H9 (cell line): ENCODE measurements around the gene FAM185A. TPM values are rescaled to one million over a fixed set of nuclear protein-coding genes. Genes with fewer than 3 reads are reported as not detected.

Experiments
- DNase-seq: peaks from one replicate; pipeline ENCODE4 v3.0.0-alpha.2; 2017
- H2AFZ ChIP-seq: one replicate; pipeline ENCODE4 v1.6.1; 2013; ENCODE audit warnings: mild to moderate bottlenecking, low read length, control low read depth, moderate library complexity
- H2AK5ac ChIP-seq: 2 replicates; pipeline ENCODE4 v1.6.1; 2013; ENCODE audit warnings: low read length, control low read depth, mixed read lengths; ENCODE audit not compliant: insufficient read length
- H2BK120ac ChIP-seq: one replicate; pipeline ENCODE4 v1.6.1; 2013; ENCODE audit warnings: low read depth, mild to moderate bottlenecking, low read length, control low read depth, inconsistent platforms; ENCODE audit not compliant: poor library complexity, severe bottlenecking
- H2BK12ac ChIP-seq: 2 replicates; pipeline ENCODE4 v1.6.1; 2013; ENCODE audit warnings: low read length, control low read depth, mixed read lengths, low read depth; ENCODE audit not compliant: insufficient read length
- H2BK15ac ChIP-seq: 2 replicates; pipeline ENCODE4 v1.6.1; 2013; ENCODE audit warnings: low read depth, low read length, control low read depth
- H2BK20ac ChIP-seq: one replicate; pipeline ENCODE4 v1.6.1; 2013; ENCODE audit warnings: low read depth, mild to moderate bottlenecking, low read length, control low read depth, inconsistent platforms; ENCODE audit not compliant: poor library complexity, severe bottlenecking
- H2BK5ac ChIP-seq: 2 replicates; pipeline ENCODE4 v1.6.1; 2013; ENCODE audit warnings: low read length, control low read depth, mixed read lengths; ENCODE audit not compliant: insufficient read length
- H3K14ac ChIP-seq: 2 replicates; pipeline ENCODE4 v1.6.1; 2013; ENCODE audit warnings: low read length, control low read depth; ENCODE audit not compliant: insufficient read depth
- H3K18ac ChIP-seq: 2 replicates; pipeline ENCODE4 v1.6.1; 2013; ENCODE audit warnings: low read depth, mild to moderate bottlenecking, mixed read lengths, low read length, control low read depth; ENCODE audit not compliant: insufficient read length
- H3K23ac ChIP-seq: 2 replicates; pipeline ENCODE4 v1.6.1; 2013; ENCODE audit warnings: low read length, control low read depth, mixed read lengths, low read depth; ENCODE audit not compliant: insufficient read length
- H3K23me2 ChIP-seq: 2 replicates; pipeline ENCODE4 v1.6.1; 2013; ENCODE audit warnings: low read depth, mild to moderate bottlenecking, mixed read lengths, low read length, control low read depth; ENCODE audit not compliant: insufficient read length, poor library complexity, severe bottlenecking
- H3K27ac ChIP-seq: 2 replicates; pipeline ENCODE4 v1.5.1; 2013; ENCODE audit warnings: low read length, control low read depth, mixed read lengths, low read depth; ENCODE audit not compliant: insufficient read length
- H3K27me3 ChIP-seq: 2 replicates; pipeline ENCODE4 v1.6.1; 2013; ENCODE audit warnings: low read length, control low read depth, inconsistent platforms; ENCODE audit not compliant: insufficient read depth
- H3K4ac ChIP-seq: 2 replicates; pipeline ENCODE4 v1.6.1; 2013; ENCODE audit warnings: low read depth, mild to moderate bottlenecking, control low read depth, inconsistent platforms, low read length, moderate library complexity
- H3K4me1 ChIP-seq: 2 replicates; pipeline ENCODE4 v1.6.1; 2013; ENCODE audit warnings: low read length, control low read depth, inconsistent platforms; ENCODE audit not compliant: insufficient read depth
- H3K4me2 ChIP-seq: 2 replicates; pipeline ENCODE4 v1.6.1; 2013; ENCODE audit warnings: low read length, control low read depth, mixed read lengths; ENCODE audit not compliant: insufficient read length, insufficient read depth
- H3K56ac ChIP-seq: 2 replicates; pipeline ENCODE4 v1.6.1; 2013; ENCODE audit warnings: low read depth, mild to moderate bottlenecking, mixed read lengths, low read length, control low read depth; ENCODE audit not compliant: insufficient read length
- H3K79me1 ChIP-seq: 2 replicates; pipeline ENCODE4 v1.6.1; 2013; ENCODE audit warnings: low read depth, mild to moderate bottlenecking, moderate library complexity, low read length, control low read depth, inconsistent platforms; ENCODE audit not compliant: insufficient read depth, poor library complexity, severe bottlenecking
- H3K79me2 ChIP-seq: 2 replicates; pipeline ENCODE4 v1.6.1; 2013; ENCODE audit warnings: low read length, control low read depth, inconsistent platforms; ENCODE audit not compliant: insufficient read depth
- H3K9ac ChIP-seq: 2 replicates; pipeline ENCODE4 v1.6.1; 2013; ENCODE audit warnings: low read length, control low read depth, mixed read lengths; ENCODE audit not compliant: insufficient read length; ENCODE audit errors: extremely low read depth
- H3K9me3 ChIP-seq: one replicate; pipeline ENCODE4 v1.6.1; 2013; ENCODE audit warnings: low read depth, low read length, inconsistent platforms; ENCODE audit not compliant: control insufficient read depth
- H3T11ph ChIP-seq: one replicate; pipeline ENCODE4 v1.6.1; 2013; ENCODE audit warnings: mild to moderate bottlenecking, low read length, control low read depth, inconsistent platforms
- H4K20me1 ChIP-seq: one replicate; pipeline ENCODE4 v1.6.1; 2013; ENCODE audit not compliant: control insufficient read depth, insufficient read length, insufficient read depth
- H4K5ac ChIP-seq: 2 replicates; pipeline ENCODE4 v1.6.1; 2013; ENCODE audit warnings: low read depth, mild to moderate bottlenecking, mixed read lengths, low read length, control low read depth; ENCODE audit not compliant: insufficient read length
- H4K8ac ChIP-seq: replicated peaks from 2 replicates; pipeline ENCODE4 v1.6.1; 2013; ENCODE audit warnings: low read length, control low read depth, mixed read lengths, low read depth; ENCODE audit not compliant: insufficient read length
- H4K91ac ChIP-seq: 2 replicates; pipeline ENCODE4 v1.6.1; 2013; ENCODE audit warnings: low read depth, mild to moderate bottlenecking, moderate library complexity, mixed read lengths, low read length, control low read depth; ENCODE audit not compliant: insufficient read length
- H3K27ac Mint-ChIP-seq, 3 experiments: 2 replicates in 2 of 3; 3 replicates in 1 of 3; pipeline ENCODE4 v1.8.0; 2020 to 2021; ENCODE audit warnings: mixed read lengths in 3 of 3, mild to moderate bottlenecking in 1 of 3, moderate library complexity in 1 of 3
- H3K27me3 Mint-ChIP-seq: 2 replicates; pipeline ENCODE4 v1.8.0; 2021; ENCODE audit warnings: low read depth, mild to moderate bottlenecking, moderate library complexity, mixed read lengths
- H3K36me3 Mint-ChIP-seq, 3 experiments: 2 replicates in 2 of 3; 3 replicates in 1 of 3; pipeline ENCODE4 v1.8.0; 2020 to 2021; ENCODE audit warnings: low read depth in 3 of 3, mixed read lengths in 3 of 3; ENCODE audit not compliant: insufficient read depth in 1 of 3
- H3K4me1 Mint-ChIP-seq, 2 experiments: 2 replicates each; pipeline ENCODE4 v1.8.0; 2020; ENCODE audit warnings: mixed read lengths in 2 of 2
- H3K4me3 Mint-ChIP-seq, 2 experiments: 2 replicates in 1 of 2; 3 replicates in 1 of 2; pipeline ENCODE4 v1.8.0; 2020 to 2021; ENCODE audit warnings: mild to moderate bottlenecking in 2 of 2, mixed read lengths in 2 of 2, moderate library complexity in 1 of 2
- H3K9me3 Mint-ChIP-seq, 2 experiments: 2 replicates in 1 of 2; 3 replicates in 1 of 2; pipeline ENCODE4 v1.8.0; 2020; ENCODE audit warnings: mild to moderate bottlenecking in 2 of 2, mixed read lengths in 2 of 2, moderate library complexity in 1 of 2
- CTCF ChIP-seq: fragments of 200-600 bp; sonication (generic); conservative IDR thresholded peaks from 3 replicates; pipeline ENCODE4 v1.8.0; 2021; ENCODE audit warnings: antibody characterized with exemption, mild to moderate bottlenecking
- WGBS: extraction: QIAGEN DNeasy Blood & Tissue Kit; methylation state at CpG from one replicate; pipeline ENCODE4 v1.1.7; 2013; ENCODE audit warnings: missing lambda C conversion rate, low lambda C conversion rate, mixed read lengths; ENCODE audit not compliant: insufficient read length; ENCODE audit errors: extremely low coverage; 5-methylcytosine and 5-hydroxymethylcytosine counted together
- total RNA-seq: library from RNA; stranded (reverse); gene quantifications from 2 replicates; pipeline ENCODE4 v1.2.1, GENCODE V29; 2021

Gene FAM185A
- total RNA-seq, 1 experiment from 2014 or later, result 7.0 TPM

GRCh38 chr7:102832674-102833073 is 83.9 kb downstream of the FAM185A start:
- H3K79me1 ChIP-seq, result no peaks in the 10 kb centered on the region
- H3K4me1 Mint-ChIP-seq, result peaks cover 16 to 18% of the 10 kb centered on the region in 2 experiments
- no CpG with 5 or more reads among the region's 1 CpG for WGBS

More at GRCh38 chr7:102832674-102833073, 83.9 kb downstream of the FAM185A start:
- Histone ChIP-seq H4K20me1 (no peaks in the 10 kb centered on the region), H3K4ac (no peak overlapping the region), H3K27ac (no peak overlapping the region), H2AK5ac (no peak overlapping the region), H2BK5ac (no peak overlapping the region), H4K91ac (no peak overlapping the region), H4K8ac (no peak overlapping the region), H4K5ac (no peak overlapping the region), H2BK15ac (no peak overlapping the region), H3K23ac (no peak overlapping the region), H2BK120ac (no peak overlapping the region), H3K56ac (no peak overlapping the region), H3K27me3 (no peaks in the 10 kb centered on the region), H3K9ac (no peak overlapping the region), H2AFZ (no peak overlapping the region), H3K4me2 (no peak overlapping the region), H2BK12ac (no peak overlapping the region), H3T11ph (no peak overlapping the region), H3K14ac (no peak overlapping the region), H3K18ac (no peak overlapping the region), H3K23me2 (no peaks in the 10 kb centered on the region), H3K9me3 (no peaks in the 10 kb centered on the region), H3K79me2 (no peaks in the 10 kb centered on the region), H3K4me1 (no peaks in the 10 kb centered on the region), H2BK20ac (no peak overlapping the region)
- no peak for TF ChIP-seq CTCF
- Mint-ChIP-seq H3K36me3 (peaks cover 0 to 5% (median 2%) of the 10 kb centered on the region in 3 experiments; a peak in 4 of 7 replicates), H3K4me3 (no peak overlapping the region), H3K9me3 (no peaks in the 10 kb centered on the region), H3K27ac (no peak overlapping the region), H3K27me3 (no peaks in the 10 kb centered on the region)
- DNase-seq, result no peak
